NT2/D1 (cell line): ENCODE measurements around the gene KRTAP1-3.

Experiments used
- SUZ12 ChIP-seq: IDR thresholded peaks from 2 replicates; pipeline ENCODE4 v1.6.1; 2011; ENCODE audit not compliant: insufficient read length, insufficient read depth; ENCODE audit errors: extremely low read depth
- YY1 ChIP-seq: IDR thresholded peaks from 2 replicates; pipeline ENCODE4 v1.6.1; 2011; ENCODE audit not compliant: insufficient read length, insufficient read depth
- ZNF274 ChIP-seq: IDR thresholded peaks from 2 replicates; pipeline ENCODE4 v1.6.1; 2011; ENCODE audit warnings: mild to moderate bottlenecking, low read depth, low read length

DNA sequence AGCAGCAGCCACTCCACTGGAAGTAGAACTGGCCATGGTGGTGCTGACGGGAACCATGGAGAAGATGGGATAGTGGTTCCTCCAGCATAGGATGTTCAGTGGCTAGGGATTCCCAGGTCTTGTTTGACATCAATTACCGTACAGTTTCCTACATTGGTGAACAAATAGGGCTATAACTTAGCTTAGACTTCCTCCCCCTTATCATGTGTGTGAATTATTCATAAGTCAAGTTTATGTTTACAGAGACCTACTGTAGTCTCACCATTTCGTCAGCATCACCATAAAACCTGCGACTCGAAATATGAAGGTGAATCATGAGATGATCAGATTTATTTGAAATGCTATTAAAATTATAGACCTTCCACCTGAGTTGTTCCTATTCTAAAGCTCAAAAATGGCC lies 24.1 kb upstream of the KRTAP1-3 start:
- TF ChIP-seq YY1, result no peak
- TF ChIP-seq ZNF274, result no peak
- TF ChIP-seq SUZ12, result no peak
